ENCODE data around the gene HBB. TPM values are rescaled to one million over a fixed set of nuclear protein-coding genes. Genes with fewer than 3 reads are reported as not detected.

HBB gene
- total and polyA plus RNA-seq, 8 donors = 2.9 to 1,619 (median 14.1) TPM

DNA sequence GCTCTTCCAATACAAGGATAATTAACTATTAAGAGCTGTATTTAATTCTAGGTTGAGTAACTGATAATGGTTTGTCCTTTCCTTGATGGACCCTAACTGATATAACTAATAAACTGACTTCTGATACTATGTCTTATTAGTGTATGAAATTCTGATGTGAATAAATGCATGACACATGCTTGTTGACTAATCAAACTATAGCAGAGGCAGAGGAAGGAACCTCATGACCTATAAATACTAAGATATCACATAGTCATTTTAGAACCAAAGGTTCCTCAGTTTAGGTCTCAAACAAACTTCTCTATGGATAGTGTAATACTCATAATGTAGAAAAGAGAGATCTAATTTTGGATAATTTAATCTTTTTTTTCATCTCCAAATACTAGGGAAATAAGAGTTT, 12.2 kb upstream of the HBB start:
- intact Hi-C loops (cut with DNase I; ENCODE audit: low total_unique reads) = no loop called here
- H3K4me1 ChIP-seq = no peaks in the 10 kb centered on the region
- H3K36me3 ChIP-seq = no peaks in the 10 kb centered on the region
- TF ChIP-seq POLR2A (IDR thresholded peaks at IDR 0.05) = no peak
- TF ChIP-seq EP300 (IDR thresholded peaks at IDR 0.05) = no peak
- TF ChIP-seq CTCF (IDR thresholded peaks at IDR 0.05) = no peak
- no peak for TF ChIP-seq POLR2AphosphoS5 (IDR thresholded peaks at IDR 0.05)
- no peak overlapping the region for H3K4me3 ChIP-seq
- DNase-seq = no peak
- no peaks in the 10 kb centered on the region for H3K27me3 ChIP-seq
- no peaks in the 10 kb centered on the region for H3K9me3 ChIP-seq
- no peak overlapping the region for H3K27ac ChIP-seq

- Histone ChIP-seq H3K36me3 (no peaks in the 10 kb centered on the region), H3K27ac (no peak overlapping the region), H3K9me3 (no peaks in the 10 kb centered on the region), H3K4me1 (no peaks in the 10 kb centered on the region), H3K4me3 (no peak overlapping the region), H3K27me3 (no peaks in the 10 kb centered on the region)
- TF ChIP-seq POLR2AphosphoS5 (IDR thresholded peaks at IDR 0.05) = no peak
- WGBS, 5 donors = 29 to 46% (median 37%) methylated on average over 2 of the region's 2 CpGs
- intact Hi-C loops (cut with DNase I; ENCODE audit: low total_unique reads) = no loop called here
- DNase-seq = no peak
Measured at GRCh38 chr11:5238486-5238885, 11.6 kb upstream of the HBB start.

- H3K27ac ChIP-seq = no peak overlapping the region
- no peaks in the 10 kb centered on the region for H3K27me3 ChIP-seq
- no peaks in the 10 kb centered on the region for H3K36me3 ChIP-seq
- H3K4me3 ChIP-seq = no peak overlapping the region
- TF ChIP-seq POLR2A (IDR thresholded peaks at IDR 0.05) (no peak), EP300 (IDR thresholded peaks at IDR 0.05) (no peak), POLR2AphosphoS5 (IDR thresholded peaks at IDR 0.05) (no peak), CTCF (IDR thresholded peaks at IDR 0.05) (no peak)
- 42 to 95% (median 77%) methylated on average over 2 of the region's 2 CpGs for WGBS, 5 donors
- DNase-seq = no peak
- H3K4me1 ChIP-seq = no peaks in the 10 kb centered on the region
- H3K9me3 ChIP-seq = no peaks in the 10 kb centered on the region
- intact Hi-C loops (cut with DNase I; ENCODE audit: low total_unique reads) = no loop called here
Measured at GRCh38 chr11:5237420-5237819, 10.5 kb upstream of the HBB start.

DNA sequence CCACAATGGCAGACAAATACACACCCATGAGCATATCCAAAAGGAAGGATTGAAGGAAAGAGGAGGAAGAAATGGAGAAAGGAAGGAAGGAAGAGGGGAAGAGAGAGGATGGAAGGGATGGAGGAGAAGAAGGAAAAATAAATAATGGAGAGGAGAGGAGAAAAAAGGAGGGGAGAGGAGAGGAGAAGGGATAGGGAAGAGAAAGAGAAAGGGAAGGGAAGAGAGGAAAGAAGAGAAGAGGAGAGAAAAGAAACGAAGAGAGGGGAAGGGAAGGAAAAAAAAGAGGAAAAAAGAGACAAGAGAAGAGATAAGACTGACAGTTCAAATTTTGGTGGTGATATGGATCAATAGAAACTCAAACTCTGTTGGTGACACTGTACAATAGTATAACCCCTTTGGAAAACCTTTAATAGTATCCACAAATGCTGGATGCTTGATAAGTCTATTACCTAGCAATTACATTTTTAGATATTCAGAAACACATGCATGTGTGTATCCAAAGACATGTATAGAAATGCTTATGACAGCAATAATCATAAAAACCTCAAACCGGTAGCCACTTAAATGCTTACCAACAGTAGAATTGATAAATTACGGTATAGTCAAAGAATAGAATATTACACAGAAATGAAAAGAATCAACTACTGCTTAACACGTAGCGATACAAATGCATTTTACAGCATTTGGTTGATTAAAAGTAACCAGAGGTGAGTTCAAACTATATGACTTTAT, 8.7 kb upstream of the HBB start:
- Histone ChIP-seq H3K4me3 (no peak overlapping the region), H3K9me3 (no peaks in the 10 kb centered on the region), H3K27ac (no peak overlapping the region), H3K4me1 (no peaks in the 10 kb centered on the region), H3K36me3 (no peaks in the 10 kb centered on the region), H3K27me3 (no peaks in the 10 kb centered on the region)
- TF ChIP-seq POLR2A (IDR thresholded peaks at IDR 0.05) (no peak), CTCF (IDR thresholded peaks at IDR 0.05) (no peak), EP300 (IDR thresholded peaks at IDR 0.05) (no peak), POLR2AphosphoS5 (IDR thresholded peaks at IDR 0.05) (no peak)
- intact Hi-C loops (cut with DNase I; ENCODE audit: low total_unique reads) = no loop called here
- WGBS, 5 donors = 82 to 89% (median 88%) methylated on average over 5 of the region's 5 CpGs
- DNase-seq = no peak

GRCh38 chr11:5234381-5234834, 7.5 kb upstream of the HBB start, which contains the start of gene HBD:
Gene HBD, minus strand, starts transcription at chr11:5234483. Its CDS starts 50 bp downstream, at chr11:5234433.
- no peak for TF ChIP-seq POLR2AphosphoS5 (IDR thresholded peaks at IDR 0.05)
- TF ChIP-seq CTCF (IDR thresholded peaks at IDR 0.05) = no peak
- TF ChIP-seq POLR2A (IDR thresholded peaks at IDR 0.05) = no peak
- TF ChIP-seq EP300 (IDR thresholded peaks at IDR 0.05) = no peak
- Histone ChIP-seq H3K4me3 (no peak within 1 kb of the TSS), H3K36me3 (no peaks in the 10 kb centered on the region), H3K9me3 (no peaks in the 10 kb centered on the region), H3K27me3 (no peaks in the 10 kb centered on the region), H3K4me1 (no peaks in the 10 kb centered on the region), H3K27ac (no peak within 1 kb of the TSS)
- WGBS, 5 donors = 10 to 30% (median 25%) methylated on average over 2 of the region's 2 CpGs
- DNase-seq = no peak
- intact Hi-C loops (cut with DNase I; ENCODE audit: low total_unique reads) = no loop called here

Measured in stomach (tissue), 9 donors.